ENCODE data around the gene GPC5.

The GPC5 gene

GRCh38 chr13:92626274-92626673, 1227.9 kb downstream of the GPC5 start:
- no peak for DNase-seq (ENCODE audit: extremely low read depth, insufficient read length)
- Histone ChIP-seq H3K27me3 (replicated peaks; ENCODE audit: control insufficient read depth, insufficient read depth, low read length) (no peaks in the 10 kb centered on the region), H3K4me3 (replicated peaks; ENCODE audit: low read depth, low read length) (no peak overlapping the region), H3K36me3 (ENCODE audit: control insufficient read depth, insufficient read depth, low read length) (no peaks in the 10 kb centered on the region)
- TF ChIP-seq CTCF (IDR thresholded peaks at IDR 0.05; ENCODE audit: insufficient read depth, low read length, poor library complexity, severe bottlenecking), result no peak

GRCh38 chr13:92640936-92641335, 1242.5 kb downstream of the GPC5 start:
- Histone ChIP-seq H3K27me3 (replicated peaks; ENCODE audit: control insufficient read depth, insufficient read depth, low read length) (no peaks in the 10 kb centered on the region), H3K4me3 (replicated peaks; ENCODE audit: low read depth, low read length) (no peak overlapping the region), H3K36me3 (ENCODE audit: control insufficient read depth, insufficient read depth, low read length) (no peaks in the 10 kb centered on the region)
- no peak for TF ChIP-seq CTCF (IDR thresholded peaks at IDR 0.05; ENCODE audit: insufficient read depth, low read length, poor library complexity, severe bottlenecking)
- no peak for DNase-seq (ENCODE audit: extremely low read depth, insufficient read length)

GRCh38 chr13:92649140-92649813, 1250.9 kb downstream of the GPC5 start:
- TF ChIP-seq CTCF (IDR thresholded peaks at IDR 0.05; ENCODE audit: insufficient read depth, low read length, poor library complexity, severe bottlenecking), result no peak

GRCh38 chr13:92656103-92656502, 1257.7 kb downstream of the GPC5 start:
- no peak for DNase-seq (ENCODE audit: extremely low read depth, insufficient read length)
- no peaks in the 10 kb centered on the region for H3K36me3 ChIP-seq (ENCODE audit: control insufficient read depth, insufficient read depth, low read length)
- H3K27me3 ChIP-seq (replicated peaks; ENCODE audit: control insufficient read depth, insufficient read depth, low read length), result no peaks in the 10 kb centered on the region
- no peak overlapping the region for H3K4me3 ChIP-seq (replicated peaks; ENCODE audit: low read depth, low read length)
- TF ChIP-seq CTCF (IDR thresholded peaks at IDR 0.05; ENCODE audit: insufficient read depth, low read length, poor library complexity, severe bottlenecking), result no peak

More at GRCh38 chr13:92649140-92649813, 1250.9 kb downstream of the GPC5 start:
- H3K36me3 ChIP-seq (ENCODE audit: control insufficient read depth, insufficient read depth, low read length), result no peaks in the 10 kb centered on the region
- no peak for DNase-seq (ENCODE audit: extremely low read depth, insufficient read length)
- no peaks in the 10 kb centered on the region for H3K27me3 ChIP-seq (replicated peaks; ENCODE audit: control insufficient read depth, insufficient read depth, low read length)
- no peak overlapping the region for H3K4me3 ChIP-seq (replicated peaks; ENCODE audit: low read depth, low read length)

GRCh38 chr13:92656648-92657047, 1258.2 kb downstream of the GPC5 start:
- Histone ChIP-seq H3K27me3 (replicated peaks; ENCODE audit: control insufficient read depth, insufficient read depth, low read length) (no peaks in the 10 kb centered on the region), H3K4me3 (replicated peaks; ENCODE audit: low read depth, low read length) (no peak overlapping the region), H3K36me3 (ENCODE audit: control insufficient read depth, insufficient read depth, low read length) (no peaks in the 10 kb centered on the region)
- no peak for DNase-seq (ENCODE audit: extremely low read depth, insufficient read length)
- no peak for TF ChIP-seq CTCF (IDR thresholded peaks at IDR 0.05; ENCODE audit: insufficient read depth, low read length, poor library complexity, severe bottlenecking)

GRCh38 chr13:92657565-92657964, 1259.1 kb downstream of the GPC5 start:
- Histone ChIP-seq H3K36me3 (ENCODE audit: control insufficient read depth, insufficient read depth, low read length) (no peaks in the 10 kb centered on the region), H3K4me3 (replicated peaks; ENCODE audit: low read depth, low read length) (no peak overlapping the region), H3K27me3 (replicated peaks; ENCODE audit: control insufficient read depth, insufficient read depth, low read length) (no peaks in the 10 kb centered on the region)
- no peak for TF ChIP-seq CTCF (IDR thresholded peaks at IDR 0.05; ENCODE audit: insufficient read depth, low read length, poor library complexity, severe bottlenecking)
- no peak for DNase-seq (ENCODE audit: extremely low read depth, insufficient read length)

Data from GM06990 (cell line).